NB4 (cell line): ENCODE measurements around the gene UHRF2.

ENCODE experiments used
- DNase-seq: peaks from one replicate; pipeline ENCODE4 v3.0.0; 2010; ENCODE audit warnings: low read depth
- H3K4me3 ChIP-seq: one replicate; pipeline ENCODE4 v1.5.1; 2011; ENCODE audit warnings: mild to moderate bottlenecking, low read depth, low read length, moderate library complexity
- CTCF ChIP-seq: IDR thresholded peaks from one replicate; pipeline ENCODE4 v1.5.1; 2012; ENCODE audit warnings: low read depth, low read length
- MAX ChIP-seq: IDR thresholded peaks from 2 replicates; pipeline ENCODE4 v1.6.1; 2011; ENCODE audit warnings: low read depth, low read length
- MYC ChIP-seq: IDR thresholded peaks from 2 replicates; pipeline ENCODE4 v1.6.1; 2011; ENCODE audit warnings: low read depth, low read length
- POLR2A ChIP-seq: IDR thresholded peaks from 2 replicates; pipeline ENCODE4 v1.6.1; 2011; ENCODE audit warnings: mild to moderate bottlenecking; ENCODE audit not compliant: insufficient read length; ENCODE audit errors: extremely low read depth

Gene UHRF2

GRCh38 chr9:6467006-6467625 is 54.1 kb downstream of the UHRF2 start:
- H3K4me3 ChIP-seq: no peak overlapping the region
- TF ChIP-seq CTCF (no peak), POLR2A (no peak), MAX (no peak), MYC (no peak)
- no peak for DNase-seq

- TF ChIP-seq CTCF (no peak), MAX (no peak), POLR2A (no peak), MYC (no peak)
- no peak for DNase-seq
- H3K4me3 ChIP-seq: no peak overlapping the region
These were observed 58.3 kb downstream of the UHRF2 start for GRCh38 chr9:6471231-6471850.

- DNase-seq: no peak
- no peak overlapping the region for H3K4me3 ChIP-seq
- TF ChIP-seq MAX (no peak), CTCF (no peak), POLR2A (no peak), MYC (no peak)
These were observed 60.2 kb downstream of the UHRF2 start for GRCh38 chr9:6473151-6473550.

GRCh38 chr9:6479959-6480358 is 67.0 kb downstream of the UHRF2 start:
- DNase-seq: no peak
- H3K4me3 ChIP-seq: no peak overlapping the region
- TF ChIP-seq POLR2A (no peak), MAX (no peak), MYC (no peak), CTCF (no peak)

GRCh38 chr9:6484210-6484609 is 71.2 kb downstream of the UHRF2 start:
- DNase-seq: no peak
- no peak for TF ChIP-seq MAX
- no peak overlapping the region for H3K4me3 ChIP-seq

GRCh38 chr9:6488395-6488794 is 75.4 kb downstream of the UHRF2 start:
- no peak for TF ChIP-seq MAX
- TF ChIP-seq CTCF: peak; percentile 3
- no peak for TF ChIP-seq POLR2A
- TF ChIP-seq MYC: no peak
- no peak for DNase-seq
- H3K4me3 ChIP-seq: no peak overlapping the region
